Dedifferentiated amniotic fluid mesenchymal stem cell (primary cell): Measurements from ENCODE around the gene KPNA4.
"Not testable (repeated sequence)": the region's sequence is repeated elsewhere in the genome, so short reads cannot be mapped to it uniquely, and the experiment has no call there.

Experiments
- DNase-seq: peaks from one replicate; pipeline ENCODE4 v3.0.0-alpha.2; 2016; ENCODE audit errors: extremely low spot score

KPNA4 gene

DNA sequence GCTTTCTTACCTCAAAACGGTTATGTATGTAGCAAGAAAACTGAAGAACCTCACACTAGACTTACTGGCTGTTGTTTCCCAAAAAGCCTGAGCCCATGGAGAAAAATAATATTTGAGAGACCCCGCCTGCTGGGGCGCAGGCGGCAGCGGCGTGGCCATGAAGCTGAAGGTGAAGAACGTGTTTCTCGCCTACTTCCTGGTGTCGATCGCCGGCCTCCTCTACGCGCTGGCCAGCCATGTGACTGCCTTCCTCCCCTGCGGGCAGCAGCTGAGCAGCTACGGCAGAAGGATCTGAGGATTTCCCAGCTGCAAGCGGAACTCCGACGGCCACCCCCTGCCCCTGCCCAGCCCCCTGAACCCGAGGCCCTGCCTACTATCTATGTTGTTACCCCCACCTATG is 113.1 kb downstream of the KPNA4 start:
- not testable (repeated sequence) for DNase-seq

DNA sequence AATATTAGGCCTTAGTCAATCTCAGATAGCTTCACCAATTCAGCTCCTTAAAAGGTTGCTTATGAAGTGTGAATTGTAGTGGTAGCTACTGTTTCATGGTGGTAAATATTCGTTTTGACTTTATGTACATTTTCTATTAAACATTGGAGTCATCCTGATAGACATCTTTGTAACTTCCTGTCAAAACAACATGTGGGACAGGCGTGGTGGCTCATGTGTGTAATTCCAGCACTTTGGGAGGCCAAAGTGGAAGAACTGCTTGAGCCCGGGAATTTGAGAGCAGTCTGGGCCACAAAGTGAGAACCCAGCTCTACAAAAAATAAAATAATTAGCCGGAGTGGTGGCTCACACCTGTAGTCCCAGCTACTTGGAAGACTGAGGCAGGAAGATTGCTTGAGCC is 113.8 kb downstream of the KPNA4 start:
- DNase-seq: no peak

DNA sequence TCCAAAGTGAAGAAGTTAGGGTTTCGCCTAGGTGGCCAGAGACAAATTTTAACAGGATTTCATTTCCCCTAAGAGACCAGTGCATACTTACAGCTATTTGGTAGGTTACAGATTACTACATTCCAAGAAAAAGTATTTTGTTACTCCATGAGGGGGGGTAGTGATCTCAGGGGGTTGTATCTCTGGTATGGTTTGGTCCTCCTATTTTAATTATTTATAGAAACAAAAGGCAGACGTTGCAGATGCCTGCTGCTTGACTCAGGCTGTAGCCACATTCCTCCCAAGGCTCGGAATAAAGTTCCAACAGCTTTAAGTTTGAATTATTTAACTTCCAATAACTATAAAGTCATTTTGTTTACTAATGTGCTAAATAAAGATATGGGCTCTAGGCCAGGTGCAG is 114.5 kb downstream of the KPNA4 start:
- DNase-seq: peak; percentile 82

DNA sequence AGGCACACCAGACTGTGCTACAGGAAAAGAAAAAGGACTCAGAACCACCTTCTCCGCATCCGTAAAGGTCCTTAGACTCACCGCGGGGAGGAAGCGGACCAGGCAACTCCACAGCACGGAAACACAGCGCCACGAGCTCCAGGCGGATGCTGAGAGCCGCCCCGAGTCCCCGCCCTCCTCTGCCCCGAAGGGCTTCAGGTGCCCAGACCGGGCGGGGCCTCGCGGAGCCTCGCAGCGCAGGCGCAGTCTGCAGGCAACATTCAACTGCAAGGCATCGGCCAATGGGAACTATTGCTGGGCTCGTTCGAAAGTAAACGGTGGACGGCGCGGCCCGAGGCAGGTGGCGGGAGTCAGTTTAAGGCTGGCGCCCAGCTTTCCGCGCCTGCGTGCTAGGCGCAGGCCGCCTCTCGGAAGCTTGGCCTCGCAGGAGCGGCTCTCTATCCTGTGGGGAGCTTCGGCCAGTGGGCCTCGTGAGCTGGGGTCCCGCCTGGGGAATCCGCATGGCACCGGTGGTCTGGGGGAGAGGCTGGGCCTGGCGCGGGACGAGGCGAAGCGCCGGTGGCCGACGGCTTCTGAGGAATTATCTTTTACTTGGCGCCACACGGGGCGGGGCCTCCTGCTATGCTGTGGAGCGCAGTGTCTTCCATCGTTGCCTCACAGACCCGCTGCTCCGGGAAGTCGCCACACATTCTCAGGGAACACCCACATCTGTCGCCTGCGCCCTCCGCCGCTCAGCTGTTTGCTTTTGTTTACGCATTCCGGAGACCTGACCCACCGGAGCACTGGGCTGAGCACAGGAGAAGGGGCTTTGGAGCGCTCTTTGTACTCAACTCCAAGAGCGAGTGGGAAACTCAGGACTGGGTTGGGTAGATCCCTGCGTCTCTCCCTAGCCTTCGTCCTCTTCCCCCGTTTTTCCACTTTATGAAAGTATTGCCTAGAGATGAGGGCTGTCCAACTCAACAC is 115.5 kb downstream of the KPNA4 start, which contains the start of gene TRIM59:
TSS of gene TRIM59 (minus strand) at position 151 of the 963 bp plus-strand sequence. CDS start 10,603 bp downstream, outside the sequence.
- peak; percentile 87 for DNase-seq

DNA sequence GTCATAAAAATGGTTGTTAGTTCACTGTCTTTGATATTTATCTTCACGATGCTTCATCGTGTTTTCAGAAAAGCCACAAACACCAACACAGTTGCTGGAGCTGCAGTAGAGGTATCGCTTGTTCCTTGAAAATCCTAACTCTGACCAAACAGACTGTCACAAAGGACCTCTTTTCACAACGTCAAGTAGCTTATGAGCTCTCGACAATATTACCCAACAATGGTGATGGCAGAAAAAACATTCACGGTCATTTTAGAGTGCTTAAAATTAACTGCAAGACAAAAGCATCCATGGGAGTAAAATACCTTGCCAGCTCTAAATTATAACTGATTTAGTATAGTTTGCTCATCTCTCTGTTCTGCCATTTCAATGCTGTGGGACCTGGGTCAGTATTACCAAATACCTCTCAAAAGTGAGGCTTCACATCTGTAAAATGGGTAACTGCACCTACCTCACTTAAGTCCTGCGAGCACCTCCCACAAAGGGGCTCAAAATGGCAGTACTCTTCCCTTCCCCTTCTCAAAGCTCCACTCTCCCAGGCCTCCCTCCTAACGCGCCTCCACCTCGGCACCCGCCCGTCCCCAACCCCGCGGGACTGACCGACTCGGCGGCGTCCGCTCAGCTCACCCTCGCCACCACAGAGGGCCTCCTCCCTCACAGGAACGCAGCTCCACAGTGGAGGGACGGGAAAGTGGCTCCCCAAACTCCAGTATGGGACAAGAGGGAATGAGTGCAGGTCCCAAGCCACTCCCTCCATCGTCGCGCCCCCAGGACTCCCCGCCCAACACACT is 116.3 kb downstream of the KPNA4 start:
- peak; percentile 21 for DNase-seq

DNA sequence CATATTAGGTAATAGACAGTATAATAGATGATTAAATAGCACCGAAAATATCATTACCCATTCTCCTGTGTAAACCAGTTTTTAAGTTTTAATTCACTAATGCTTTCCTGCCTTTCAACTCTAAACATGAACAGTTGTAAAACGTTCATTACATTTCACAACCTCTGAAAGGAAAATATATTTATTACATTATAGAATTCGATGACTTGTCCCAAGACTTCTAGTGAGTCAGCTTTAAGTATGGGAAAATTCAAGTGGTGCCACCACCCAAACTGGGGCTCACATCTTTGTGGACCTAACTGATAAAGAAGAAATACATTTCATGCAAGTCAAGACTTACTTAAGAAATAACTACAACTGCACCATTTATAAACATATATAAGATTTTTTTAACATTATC is 117.8 kb downstream of the KPNA4 start:
- no peak for DNase-seq

DNA sequence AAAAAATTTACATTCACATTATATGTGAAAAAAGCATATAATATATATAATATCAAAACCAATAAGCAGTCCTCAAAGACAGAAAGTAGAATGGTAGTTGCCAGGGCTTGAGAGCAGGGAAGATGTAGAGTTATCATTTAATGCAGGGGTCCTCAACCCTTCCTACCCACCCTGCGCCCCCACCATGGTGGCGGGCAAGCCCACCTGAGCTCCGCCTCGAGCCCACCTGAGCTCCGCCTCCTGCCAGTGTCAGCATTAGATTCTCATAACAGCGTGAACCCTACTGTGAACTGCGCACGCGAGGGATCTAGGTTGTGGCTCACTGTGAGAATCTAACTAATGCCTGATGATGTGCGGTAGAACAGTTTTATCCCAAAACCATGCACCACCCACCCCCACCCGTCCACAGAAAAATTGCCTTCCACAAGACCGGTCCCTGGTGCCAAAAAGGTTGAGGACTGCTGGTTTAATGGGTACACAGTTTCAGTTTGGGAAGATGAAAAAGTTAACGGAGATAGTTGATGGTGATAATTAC is 118.8 kb downstream of the KPNA4 start:
- DNase-seq: no peak

DNA sequence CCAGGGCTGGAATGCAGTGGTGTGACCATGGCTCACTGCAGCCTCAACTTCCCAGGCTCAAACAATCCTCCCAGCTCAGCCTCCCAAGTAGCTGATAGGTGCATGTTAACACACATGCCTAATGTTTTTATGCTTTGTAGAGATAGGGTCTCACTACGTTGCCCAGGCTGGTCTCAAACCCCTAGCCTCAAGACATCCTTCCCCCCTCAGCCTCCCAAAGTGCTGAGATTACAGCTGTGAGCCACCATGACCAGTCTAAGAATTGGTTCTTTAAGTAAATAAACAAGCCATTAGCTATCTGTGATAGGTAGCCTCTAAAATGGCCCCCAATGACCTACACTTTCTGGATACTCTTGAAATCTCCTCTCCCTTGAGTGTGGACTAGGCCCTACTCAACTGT is 119.5 kb downstream of the KPNA4 start:
- DNase-seq: no peak
